ENCODE results near the gene PPP1R7.

Gene PPP1R7

GRCh38 chr2:241161646-241162281 lies 11.5 kb downstream of the PPP1R7 start:
- DNase-seq (ENCODE audit: low read depth) = no peak

DNA sequence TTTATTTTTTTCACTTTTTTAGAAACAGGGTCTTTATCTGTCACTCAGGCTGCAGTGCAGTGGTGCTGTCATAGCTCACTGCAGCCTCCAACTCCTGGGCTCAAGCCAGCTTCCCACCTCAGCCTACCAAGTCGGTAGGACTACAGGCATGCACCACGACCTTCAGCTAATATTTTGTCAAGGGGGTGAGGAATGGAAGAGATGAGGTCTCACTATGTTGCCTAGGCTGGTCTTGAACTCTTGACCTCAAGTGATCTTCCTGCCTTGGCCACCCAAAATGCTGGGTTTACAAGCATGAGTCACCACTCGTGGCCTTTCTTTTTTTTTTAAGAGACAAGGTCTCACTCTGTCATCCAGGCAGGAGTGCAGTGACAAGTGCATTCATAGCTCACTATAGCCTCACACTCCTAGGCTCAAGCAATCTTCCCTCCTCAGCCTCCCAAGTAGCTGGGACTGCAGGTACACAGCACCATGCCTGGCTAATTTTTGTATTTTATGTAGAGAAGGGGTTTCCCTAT lies 13.4 kb downstream of the PPP1R7 start:
- DNase-seq (ENCODE audit: low read depth) = no peak

GRCh38 chr2:241168366-241168765 lies 18.1 kb downstream of the PPP1R7 start:
- DNase-seq (ENCODE audit: low read depth) = no peak

- no peak for DNase-seq (ENCODE audit: low read depth)
These were observed 23.3 kb downstream of the PPP1R7 start for GRCh38 chr2:241173557-241173956.

- no peak for DNase-seq (ENCODE audit: low read depth)
These were observed 27.5 kb downstream of the PPP1R7 start for GRCh38 chr2:241177526-241178334.

- DNase-seq (ENCODE audit: low read depth) = no peak
These were observed 28.7 kb downstream of the PPP1R7 start for GRCh38 chr2:241178961-241179360.

DNA sequence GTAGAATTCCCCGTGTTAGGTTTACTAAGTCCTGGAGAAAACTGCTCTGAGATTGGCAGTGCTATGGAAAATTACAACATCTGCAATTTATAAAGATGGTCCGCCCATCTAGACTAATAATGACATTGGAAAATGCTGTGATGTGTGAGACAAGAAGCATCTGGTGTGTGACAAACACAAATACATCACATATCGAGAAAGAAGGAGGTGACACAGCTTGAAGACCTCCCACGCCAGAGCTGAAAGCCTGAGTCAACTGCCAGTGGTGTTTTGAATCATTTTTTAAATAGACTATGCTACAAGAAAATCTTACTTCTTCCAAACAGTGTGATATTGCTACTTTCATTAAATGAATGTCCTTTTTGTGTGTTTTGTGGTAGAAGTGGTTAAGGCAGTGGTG lies 29.6 kb downstream of the PPP1R7 start:
- DNase-seq (ENCODE audit: low read depth) = no peak

GRCh38 chr2:241180495-241180894 lies 30.2 kb downstream of the PPP1R7 start:
- DNase-seq (ENCODE audit: low read depth) = no peak

- DNase-seq (ENCODE audit: low read depth) = no peak
These were observed 31.9 kb downstream of the PPP1R7 start for GRCh38 chr2:241182126-241182525.

DNA sequence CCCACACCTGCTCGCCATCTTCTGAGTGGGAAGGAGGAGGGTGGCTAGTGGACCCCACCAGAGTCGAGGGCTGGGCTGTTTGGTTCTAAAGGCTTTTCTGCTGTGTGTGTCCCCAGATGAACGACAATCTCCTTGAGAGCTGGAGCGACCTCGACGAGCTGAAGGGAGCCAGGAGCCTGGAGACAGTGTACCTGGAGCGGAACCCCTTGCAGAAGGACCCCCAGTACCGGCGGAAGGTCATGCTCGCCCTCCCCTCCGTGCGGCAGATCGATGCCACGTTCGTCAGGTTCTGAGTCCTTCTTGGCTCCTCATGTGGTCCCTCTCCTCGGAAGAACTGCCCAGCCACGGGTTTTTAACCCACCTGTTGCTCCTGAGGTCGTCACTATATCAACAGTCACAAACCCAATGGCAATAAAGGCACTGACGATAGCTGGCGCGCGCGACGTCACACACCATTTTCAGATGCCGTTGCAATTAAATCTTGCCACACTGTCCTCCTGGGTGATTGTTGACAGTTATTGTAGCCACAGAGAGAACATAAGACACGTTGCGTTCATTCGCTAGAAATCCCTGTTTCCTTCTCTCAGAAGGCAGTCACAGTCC lies 32.4 kb downstream of the PPP1R7 start:
- DNase-seq (ENCODE audit: low read depth) = no peak

- DNase-seq (ENCODE audit: low read depth) = no peak
These were observed 33.0 kb downstream of the PPP1R7 start for GRCh38 chr2:241183221-241183620.

DNA sequence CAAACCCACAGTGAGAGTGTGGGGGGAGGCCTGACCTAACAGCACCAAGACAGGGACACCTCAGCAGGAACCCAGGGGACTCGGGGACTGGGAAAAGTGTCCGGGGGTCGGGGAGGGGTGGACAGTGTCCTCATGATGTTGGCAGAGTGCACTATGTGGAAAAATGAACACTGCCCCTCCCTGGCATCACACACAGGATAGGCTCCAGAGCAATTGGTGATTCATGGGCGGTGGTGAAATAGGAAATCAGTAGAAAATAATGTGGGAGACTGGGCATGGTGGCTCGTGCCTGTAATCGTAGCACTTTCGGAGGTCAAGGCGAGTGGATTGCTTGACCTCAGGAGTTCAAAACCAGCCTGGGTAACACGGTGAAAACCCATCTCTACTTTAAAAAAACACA lies 34.6 kb downstream of the PPP1R7 start:
- DNase-seq (ENCODE audit: low read depth) = no peak

DNA sequence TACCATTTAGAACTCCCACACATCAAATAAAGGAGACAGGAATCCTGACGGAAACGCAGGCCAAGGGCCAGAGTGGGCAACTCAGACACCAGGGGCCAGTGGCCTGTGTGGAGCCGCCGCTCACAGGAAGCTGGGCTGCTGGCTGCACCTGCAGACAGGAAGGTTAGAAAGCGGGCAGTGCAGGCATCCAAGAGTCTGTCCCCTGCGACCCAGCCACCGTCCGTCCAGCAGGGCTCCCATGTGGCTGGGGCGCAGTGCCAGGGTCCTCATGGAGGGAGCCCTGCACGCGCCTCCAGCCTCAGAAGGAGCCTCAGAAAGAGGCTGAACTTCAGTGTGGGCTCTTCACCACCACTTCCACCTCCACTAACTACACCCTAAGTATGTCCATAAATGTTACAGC lies 35.7 kb downstream of the PPP1R7 start:
- DNase-seq (ENCODE audit: low read depth) = no peak

DNA sequence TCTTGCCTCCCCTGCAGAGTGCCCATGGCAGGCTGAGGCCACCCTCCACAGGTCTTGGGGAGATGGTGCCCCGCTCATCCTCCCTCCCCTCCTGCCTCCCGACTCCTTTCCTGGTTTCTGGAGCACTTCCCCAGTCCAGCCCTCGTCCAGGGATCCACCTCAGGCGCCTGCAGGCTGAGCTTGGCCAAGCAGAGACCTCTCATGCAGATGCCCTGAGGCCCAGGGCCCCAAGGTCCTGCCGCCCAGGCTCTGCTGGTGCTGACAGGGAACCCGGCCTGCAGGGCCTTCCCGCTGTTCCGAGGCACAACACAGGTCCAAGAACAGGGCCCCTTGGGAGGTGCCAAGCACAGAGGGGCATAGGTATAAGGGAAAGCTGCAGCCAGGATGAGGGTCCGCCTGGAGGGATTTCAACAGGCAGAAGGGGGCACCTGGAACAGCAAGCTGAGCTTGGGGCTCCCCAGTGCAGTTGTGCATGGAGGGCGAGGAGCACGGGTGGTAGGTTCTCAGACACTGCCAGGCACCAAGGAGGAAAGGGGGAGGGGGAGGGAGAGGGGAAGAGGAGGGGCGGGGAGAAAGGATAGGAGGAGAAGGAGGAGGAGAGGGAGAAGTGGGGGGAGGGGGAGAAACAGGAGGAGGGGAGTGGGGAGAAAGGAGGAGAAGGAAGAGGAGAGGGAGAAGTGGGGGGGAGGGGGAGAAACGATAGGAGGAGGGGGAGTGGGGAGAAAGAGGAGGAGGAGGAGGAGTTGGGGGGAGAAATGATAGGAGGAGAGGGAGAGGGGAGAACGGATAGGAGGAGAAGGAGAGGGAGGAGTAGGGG lies 37.0 kb downstream of the PPP1R7 start:
- peak; percentile 9 for DNase-seq (ENCODE audit: low read depth)

DNA sequence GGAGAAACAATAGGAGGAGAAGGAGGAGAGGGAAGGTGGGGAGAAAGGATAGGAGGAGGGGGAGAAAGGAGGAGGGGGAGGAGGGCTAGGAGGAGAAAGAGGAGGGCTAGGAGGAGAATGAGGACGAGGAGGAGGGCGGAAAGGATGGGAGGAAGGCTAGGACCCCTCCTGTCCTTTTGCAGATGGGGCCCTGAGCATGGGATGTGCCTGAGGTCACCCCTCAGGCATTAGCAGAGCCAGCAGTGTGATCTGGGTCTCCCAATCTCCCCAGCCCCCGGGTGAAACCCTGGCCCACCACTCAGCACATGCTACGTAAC lies 37.6 kb downstream of the PPP1R7 start:
- no peak for DNase-seq (ENCODE audit: low read depth)

DNA sequence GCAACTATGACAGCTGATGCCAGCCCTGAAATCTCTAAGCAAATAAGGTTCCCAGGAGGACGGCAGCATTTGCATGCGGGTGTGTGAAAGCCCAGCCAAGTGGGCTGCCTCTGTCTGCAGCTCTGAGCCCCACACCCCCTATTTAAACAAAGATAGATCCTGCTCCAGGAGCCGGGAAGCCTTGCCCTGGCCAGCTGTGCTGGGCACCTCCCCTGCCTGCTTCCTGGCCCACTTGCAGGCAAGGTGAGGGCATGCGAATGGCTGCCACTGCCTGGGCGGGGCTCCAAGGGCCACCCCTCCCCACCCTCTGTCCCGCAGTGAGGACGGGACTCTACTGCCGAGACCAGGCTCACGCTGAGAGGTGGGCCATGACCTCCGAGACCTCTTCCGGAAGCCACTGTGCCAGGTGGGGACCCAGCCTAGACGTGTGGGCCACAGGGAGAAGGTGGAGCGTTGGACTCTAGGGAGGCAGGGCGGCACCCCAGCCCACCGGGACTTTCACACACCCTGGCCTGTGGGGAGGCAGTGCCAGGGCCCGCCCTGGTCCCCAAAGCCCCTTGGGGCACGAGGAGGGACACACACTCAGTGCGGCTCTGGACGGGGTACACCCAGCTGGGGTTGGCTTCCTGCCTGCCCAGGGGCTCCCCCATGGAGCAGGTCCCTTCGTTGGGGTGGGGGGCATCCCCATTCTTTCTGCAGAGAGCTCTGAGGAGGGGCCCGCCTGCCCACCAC lies 38.3 kb downstream of the PPP1R7 start, which contains the start of gene ANO7:
Gene ANO7, plus strand, starts transcription at position 317 of the 732 bp plus-strand sequence. CDS start 1,387 bp downstream, outside the sequence.
- no peak for DNase-seq (ENCODE audit: low read depth)

DNA sequence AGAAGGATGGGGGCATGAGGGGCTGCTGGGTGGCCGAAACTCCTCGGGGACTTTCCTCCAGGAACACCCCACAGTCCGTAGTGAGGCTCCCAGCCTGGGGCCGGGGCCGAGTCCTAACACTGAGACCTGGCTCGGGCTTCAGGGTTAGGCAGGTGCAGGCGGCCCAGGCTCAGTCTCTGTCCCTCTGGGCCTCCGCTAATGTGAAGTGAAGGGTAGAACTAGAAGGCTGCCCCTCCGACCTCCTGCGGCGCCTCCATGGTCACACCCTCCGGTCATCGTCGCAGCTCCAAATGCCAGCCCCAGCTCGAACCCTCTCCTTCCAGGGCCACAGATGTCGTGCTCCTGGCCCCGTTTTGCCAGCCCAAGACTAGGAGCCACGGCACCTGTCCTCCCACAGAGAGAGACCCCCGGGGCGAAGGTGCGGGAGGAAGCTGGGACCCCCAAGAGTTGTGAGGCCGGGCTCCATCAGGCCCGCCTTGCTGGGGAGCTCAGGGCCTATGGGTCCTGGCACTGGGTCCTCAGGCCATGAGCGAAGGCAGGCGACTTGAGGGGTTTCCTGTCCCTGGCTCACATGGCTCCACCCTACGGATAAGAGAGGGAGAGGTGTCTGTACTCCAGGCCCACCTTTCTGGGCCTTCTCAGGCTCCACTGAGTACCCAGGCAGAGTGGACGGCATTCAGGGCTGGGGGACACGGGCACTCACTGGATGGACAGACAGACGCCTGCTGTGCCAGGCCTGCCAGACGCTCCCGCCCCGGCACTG lies 39.0 kb downstream of the PPP1R7 start:
- no peak for DNase-seq (ENCODE audit: low read depth)

- DNase-seq (ENCODE audit: low read depth) = no peak
These were observed 39.6 kb downstream of the PPP1R7 start for GRCh38 chr2:241189856-241190201.

DNA sequence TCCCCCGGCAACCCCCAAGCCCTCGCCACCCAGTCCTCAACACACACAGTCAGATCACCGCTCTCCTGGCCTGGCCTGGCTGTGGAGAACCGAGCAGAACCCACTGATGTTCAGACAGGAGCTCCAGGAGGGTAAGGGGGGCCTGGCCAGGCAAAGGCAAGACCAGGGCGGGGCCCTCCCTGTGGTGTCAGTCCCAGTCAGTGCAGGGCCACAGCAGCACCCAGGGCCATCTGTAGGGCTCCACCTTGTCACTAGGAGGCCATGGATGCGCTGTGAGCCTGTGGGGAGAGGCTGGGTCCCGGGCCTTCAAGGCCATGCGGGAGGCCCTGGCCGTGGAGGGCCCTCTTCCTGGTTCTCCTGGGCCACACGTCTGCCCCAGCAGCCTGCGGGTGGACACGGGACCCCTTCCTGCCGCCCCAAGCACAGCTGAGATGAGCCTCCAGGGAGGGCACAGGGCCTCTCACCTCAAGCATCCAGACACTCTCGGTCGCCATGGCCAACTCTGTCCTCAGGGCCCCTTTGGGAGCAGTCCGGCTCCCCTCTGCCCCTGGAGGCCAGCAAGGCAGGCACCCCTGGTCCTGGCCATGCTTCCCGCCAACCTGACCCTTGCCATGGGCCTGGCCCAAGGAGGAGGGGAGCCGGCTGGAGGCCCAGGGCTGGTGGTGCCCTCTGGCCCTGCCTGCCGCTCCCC lies 40.2 kb downstream of the PPP1R7 start:
- no peak for DNase-seq (ENCODE audit: low read depth)

DNA sequence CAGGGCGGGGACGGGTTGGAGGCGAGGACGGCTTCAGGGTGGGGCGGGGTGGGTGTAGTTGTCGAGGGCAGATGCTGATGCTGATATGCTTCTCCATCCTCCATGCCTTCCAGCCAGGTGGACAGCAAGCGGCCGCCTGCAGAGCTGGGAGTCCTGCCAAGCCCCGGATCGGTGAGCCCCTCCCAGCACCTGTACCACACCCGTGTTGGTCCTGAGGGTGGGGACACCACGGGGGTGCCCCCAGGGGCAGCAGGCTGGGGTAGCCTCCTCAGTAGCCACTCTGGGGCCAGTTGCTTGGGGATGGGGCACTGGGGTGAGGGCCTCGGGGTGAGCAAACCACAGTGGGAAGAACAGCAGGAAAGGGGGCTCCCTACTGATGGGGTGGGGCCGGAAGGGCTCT lies 40.8 kb downstream of the PPP1R7 start:
- no peak for DNase-seq (ENCODE audit: low read depth)

Measured in CMK (cell line).